GM19452 (cell line): Measurements from ENCODE around the gene PGPEP1.
"Not testable (repeated sequence)": the region's sequence is repeated elsewhere in the genome, so short reads cannot be mapped to it uniquely, and the experiment has no call there.

Source experiments
- ATAC-seq: cut with Tn5 transposase; IDR thresholded peaks from one replicate; pipeline ENCODE4 v1.9.1; 2021; ENCODE audit not compliant: unreplicated experiment

The PGPEP1 gene

GRCh38 chr19:18330868-18331267 lies 9.5 kb upstream of the PGPEP1 start:
- ATAC-seq: no peak

GRCh38 chr19:18332917-18333530 lies 7.4 kb upstream of the PGPEP1 start:
- ATAC-seq: no peak

- ATAC-seq: no peak
Measured at GRCh38 chr19:18333680-18334079, 6.7 kb upstream of the PGPEP1 start.

GRCh38 chr19:18336121-18336520 lies 4.3 kb upstream of the PGPEP1 start:
- no peak for ATAC-seq

- no peak for ATAC-seq
Measured at GRCh38 chr19:18338541-18338940, 1.9 kb upstream of the PGPEP1 start.

GRCh38 chr19:18339723-18340122 lies 675 bp upstream of the PGPEP1 start:
- no peak for ATAC-seq

- ATAC-seq: no peak
Measured at GRCh38 chr19:18340990-18341868, 831 bp downstream of the PGPEP1 start.

- no peak for ATAC-seq
Measured at GRCh38 chr19:18342090-18342632, 1.8 kb downstream of the PGPEP1 start.

GRCh38 chr19:18344582-18344950 lies 4.2 kb downstream of the PGPEP1 start:
- ATAC-seq: no peak

- no peak for ATAC-seq
Measured at GRCh38 chr19:18345296-18345695, 4.9 kb downstream of the PGPEP1 start.

- ATAC-seq: no peak
Measured at GRCh38 chr19:18346091-18346490, 5.7 kb downstream of the PGPEP1 start.

GRCh38 chr19:18348171-18348570 lies 7.8 kb downstream of the PGPEP1 start:
- ATAC-seq: no peak

GRCh38 chr19:18348818-18349339 lies 8.5 kb downstream of the PGPEP1 start:
- not testable (repeated sequence) for ATAC-seq

GRCh38 chr19:18349524-18350128 lies 9.2 kb downstream of the PGPEP1 start:
- no peak for ATAC-seq

- ATAC-seq: no peak
Measured at GRCh38 chr19:18350490-18350889, 10.1 kb downstream of the PGPEP1 start.

- no peak for ATAC-seq
Measured at GRCh38 chr19:18351544-18351943, 11.1 kb downstream of the PGPEP1 start.

- ATAC-seq: no peak
Measured at GRCh38 chr19:18353378-18354005, 13.1 kb downstream of the PGPEP1 start.

- ATAC-seq: not testable (repeated sequence)
Measured at GRCh38 chr19:18354743-18355142, 14.3 kb downstream of the PGPEP1 start.

- no peak for ATAC-seq
Measured at GRCh38 chr19:18357041-18357440, 16.6 kb downstream of the PGPEP1 start.

- no peak for ATAC-seq
Measured at GRCh38 chr19:18361646-18362045, 21.2 kb downstream of the PGPEP1 start.

GRCh38 chr19:18362934-18363542 lies 22.6 kb downstream of the PGPEP1 start:
- ATAC-seq: no peak
